Kidney epithelial cell (primary cell): ENCODE results near the gene SAMSN1. TPM values are rescaled to one million over a fixed set of nuclear protein-coding genes. Genes with fewer than 3 reads are reported as not detected.

Source experiments
- DNase-seq: peaks from one replicate; pipeline ENCODE4 v3.0.0-alpha.2; 2010; ENCODE audit warnings: low read depth
- H3K27me3 ChIP-seq: 2 replicates; pipeline ENCODE4 v1.6.0; 2011; ENCODE audit warnings: low read length; ENCODE audit not compliant: control insufficient read depth, insufficient read depth
- H3K36me3 ChIP-seq: 2 replicates; pipeline ENCODE4 v1.5.1; 2011; ENCODE audit warnings: low read length; ENCODE audit not compliant: control insufficient read depth, insufficient read depth
- H3K4me3 ChIP-seq: 2 replicates; pipeline ENCODE4 v1.5.1; 2011; ENCODE audit warnings: low read depth, mild to moderate bottlenecking, control low read depth, low read length
- CTCF ChIP-seq: IDR thresholded peaks from 2 replicates; pipeline ENCODE4 v1.5.1; 2011; ENCODE audit warnings: mild to moderate bottlenecking, moderate library complexity, low read length, control low read depth, inconsistent platforms; ENCODE audit not compliant: insufficient read depth, poor library complexity, severe bottlenecking
- total RNA-seq: library from RNA; depleted of rRNA; stranded (reverse); fragments of >200 nt; gene quantifications from 2 replicates; pipeline ENCODE4 v1.2.3, GENCODE V29; 2015

SAMSN1 gene
- 0.04 and 0.14 TPM in 2 replicates for total RNA-seq

DNA sequence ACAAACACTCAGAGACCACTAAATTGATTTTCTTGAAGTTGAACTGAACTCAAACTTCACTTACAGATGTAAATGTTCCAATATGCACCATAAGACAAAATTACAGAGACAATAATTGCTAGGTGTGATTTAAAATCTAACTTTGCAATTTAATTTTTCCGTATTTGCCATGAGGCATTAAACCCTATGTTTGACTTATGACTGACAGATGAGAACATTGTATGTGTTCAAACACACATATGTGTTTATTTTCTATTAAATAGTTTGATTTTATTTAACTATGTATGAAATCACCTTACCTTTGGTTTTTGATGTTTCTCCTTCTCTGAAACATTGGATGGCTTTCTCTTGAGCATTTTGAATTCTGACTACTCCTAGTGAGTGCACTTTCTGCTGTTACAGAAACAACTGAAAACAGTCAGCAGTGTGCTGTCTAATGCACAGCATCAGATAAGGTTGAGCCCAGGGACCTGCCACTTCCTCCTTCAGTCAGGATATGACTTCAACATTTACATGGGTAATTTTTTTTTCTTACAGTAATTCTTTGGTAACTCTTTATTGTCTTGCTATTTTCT lies at the start of gene SAMSN1:
Gene SAMSN1 (minus strand): TSS at position 410 of the 575 bp plus-strand sequence. CDS start 54 bp downstream, at position 356.
- no peaks in the 10 kb centered on the region for H3K36me3 ChIP-seq
- no peak within 1 kb of the TSS for H3K4me3 ChIP-seq
- TF ChIP-seq CTCF: no peak
- H3K27me3 ChIP-seq: no peaks in the 10 kb centered on the region
- DNase-seq: no peak

DNA sequence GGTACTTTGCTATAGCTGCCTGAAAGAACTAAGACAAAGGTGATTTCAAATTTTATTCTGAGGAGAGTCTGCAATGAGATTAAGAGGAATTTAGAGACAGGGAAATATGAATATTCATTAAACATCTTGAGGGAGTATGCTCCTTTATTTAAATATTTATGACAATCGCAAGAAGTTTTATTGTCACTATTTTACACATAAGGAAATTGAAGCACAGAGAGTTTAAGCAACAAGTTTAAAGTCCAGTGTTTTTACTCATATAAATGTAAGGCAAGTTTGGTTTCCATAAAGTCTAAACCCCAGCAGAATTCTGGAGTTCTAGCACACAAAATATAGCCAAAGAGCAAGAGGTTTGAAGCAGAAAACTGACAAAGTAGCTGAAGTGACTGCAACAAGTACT lies 49.3 kb upstream of the SAMSN1 start:
- no peaks in the 10 kb centered on the region for H3K36me3 ChIP-seq
- no peaks in the 10 kb centered on the region for H3K27me3 ChIP-seq
- DNase-seq: no peak
- TF ChIP-seq CTCF: no peak
- no peak overlapping the region for H3K4me3 ChIP-seq

DNA sequence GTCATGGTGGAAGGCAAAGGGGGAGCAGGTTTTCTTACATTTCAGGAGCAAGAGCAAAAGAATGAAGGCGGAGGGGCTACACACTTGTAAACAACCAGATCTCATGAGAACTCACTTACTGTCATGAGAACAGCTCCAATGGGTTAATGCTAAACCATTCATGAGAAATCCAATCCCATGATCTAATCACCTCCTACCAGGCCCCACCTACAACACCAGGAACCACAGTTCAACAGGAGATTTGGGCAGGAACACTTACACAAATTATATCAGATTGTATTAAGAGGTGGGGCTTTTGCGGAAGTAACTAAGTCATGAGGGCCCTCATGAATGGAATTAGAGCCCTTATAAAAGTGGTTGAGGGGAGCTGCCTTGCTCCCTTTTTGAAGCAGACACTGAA lies 48.9 kb upstream of the SAMSN1 start:
- Histone ChIP-seq H3K4me3 (no peak overlapping the region), H3K27me3 (no peaks in the 10 kb centered on the region), H3K36me3 (no peaks in the 10 kb centered on the region)
- DNase-seq: no peak
- TF ChIP-seq CTCF: no peak

DNA sequence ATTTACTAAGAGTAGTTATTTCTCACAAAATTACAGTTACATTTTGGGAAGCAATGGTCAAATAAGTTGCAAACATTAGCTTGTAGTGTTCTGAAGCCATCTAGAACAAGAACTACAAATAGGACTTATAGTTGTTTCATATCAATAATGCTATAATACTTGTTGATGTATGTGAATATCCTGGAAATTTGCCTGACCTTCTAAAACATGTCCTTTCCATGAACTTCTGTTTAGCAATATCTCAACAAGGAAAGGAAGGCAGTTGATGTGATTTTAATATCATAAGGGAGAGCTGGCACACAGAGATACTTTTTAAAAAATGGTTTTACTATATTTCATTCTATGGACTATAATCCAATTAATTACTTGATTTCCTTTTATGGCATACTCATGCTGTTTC lies 47.1 kb upstream of the SAMSN1 start:
- Histone ChIP-seq H3K27me3 (no peaks in the 10 kb centered on the region), H3K4me3 (no peak overlapping the region), H3K36me3 (no peaks in the 10 kb centered on the region)
- DNase-seq: no peak
- no peak for TF ChIP-seq CTCF

DNA sequence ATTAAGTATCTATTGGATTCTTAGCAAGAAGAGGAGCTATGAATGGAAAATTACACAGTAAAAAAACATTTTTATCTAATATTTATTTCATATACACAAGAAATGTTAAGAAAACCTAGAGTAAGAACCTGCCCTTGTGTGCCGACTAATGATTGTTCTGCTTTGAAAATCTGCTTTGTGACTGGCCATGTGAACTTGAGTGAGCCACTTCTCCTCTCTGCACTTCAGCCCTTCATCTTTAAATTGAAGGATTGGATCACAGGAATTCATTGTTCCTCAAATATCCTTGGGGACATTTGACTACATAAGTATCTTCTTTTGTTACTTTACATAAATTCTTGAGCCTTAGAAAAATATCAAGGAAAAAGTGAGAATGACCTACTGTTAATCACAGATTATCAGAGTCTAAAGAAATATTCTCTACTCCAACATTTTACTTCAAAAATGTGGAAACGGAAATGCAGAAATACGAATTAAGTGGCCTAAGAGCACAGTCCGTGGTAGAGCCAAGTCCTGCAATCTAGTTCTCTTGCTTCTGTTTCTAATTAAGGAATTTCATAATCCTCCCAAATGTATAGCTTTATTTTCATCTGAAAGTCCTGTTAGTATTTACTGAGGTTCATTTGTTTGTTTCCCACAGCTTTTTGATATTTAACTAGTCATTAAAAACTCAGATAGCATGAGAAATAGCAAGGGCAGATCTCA lies 46.3 kb upstream of the SAMSN1 start:
- DNase-seq: no peak
- Histone ChIP-seq H3K27me3 (no peaks in the 10 kb centered on the region), H3K36me3 (no peaks in the 10 kb centered on the region), H3K4me3 (no peak overlapping the region)
- TF ChIP-seq CTCF: no peak

DNA sequence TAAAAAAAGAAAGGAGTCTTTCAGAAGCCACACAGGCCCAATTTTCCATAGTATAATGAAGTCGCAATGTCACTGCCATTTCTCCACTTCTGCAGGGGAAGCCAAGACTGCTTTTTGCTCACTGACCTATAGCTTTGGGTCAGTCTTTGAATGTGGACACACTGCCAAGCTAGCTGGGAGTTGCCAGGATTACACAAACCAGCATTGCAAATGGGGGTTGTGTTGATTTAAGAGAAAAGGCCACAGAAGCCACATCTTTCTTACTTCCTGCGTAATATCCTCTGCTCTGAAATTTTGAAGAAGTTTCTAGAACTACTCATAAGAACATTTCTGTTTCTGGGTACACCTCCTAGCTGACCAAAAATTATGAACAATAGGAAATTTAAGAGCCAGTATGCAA lies 45.8 kb upstream of the SAMSN1 start:
- DNase-seq: peak; percentile 23
- Histone ChIP-seq H3K4me3 (no peak overlapping the region), H3K36me3 (no peaks in the 10 kb centered on the region), H3K27me3 (no peaks in the 10 kb centered on the region)
- TF ChIP-seq CTCF: no peak
